ENCODE data around the gene TMEM186. TPM values are rescaled to one million over a fixed set of nuclear protein-coding genes. Genes with fewer than 3 reads are reported as not detected.

TMEM186 gene
- total RNA-seq, 4 donors from 2014 or later = 7.5 to 11.2 (median 10.8) TPM

GRCh38 chr16:8773537-8773936 is 23.9 kb downstream of the TMEM186 start:
- TF ChIP-seq CTCF (IDR thresholded peaks at IDR 0.05) (no peak), POLR2A (IDR thresholded peaks at IDR 0.05) (no peak)
- intact Hi-C loops (cut with DNase I; ENCODE audit: low total_unique reads) = no loop called here
- H3K4me3 ChIP-seq (ENCODE audit: low read depth, poor library complexity, severe bottlenecking) = no peak overlapping the region
- DNase-seq (ENCODE audit: low spot score in 2 of 2) = no peak
- WGBS, 2 donors = 71 to 77% methylated on average over 3 of the region's 3 CpGs

GRCh38 chr16:8768692-8769091 is 28.7 kb downstream of the TMEM186 start:
- TF ChIP-seq CTCF (IDR thresholded peaks at IDR 0.05) (no peak), POLR2A (IDR thresholded peaks at IDR 0.05) (no peak)
- intact Hi-C loops (cut with DNase I; ENCODE audit: low total_unique reads) = no loop called here
- H3K4me3 ChIP-seq (ENCODE audit: low read depth, poor library complexity, severe bottlenecking) = no peak overlapping the region
- 84 to 86% methylated on average over 12 of the region's 12 CpGs for WGBS, 2 donors
- DNase-seq (ENCODE audit: low spot score in 2 of 2) = no peak

GRCh38 chr16:8768283-8768682 is 29.2 kb downstream of the TMEM186 start:
- 85 to 89% methylated on average over 12 of the region's 12 CpGs for WGBS, 2 donors
- intact Hi-C loops (cut with DNase I; ENCODE audit: low total_unique reads) = no loop called here
- DNase-seq (ENCODE audit: low spot score in 2 of 2) = no peak
- no peak overlapping the region for H3K4me3 ChIP-seq (ENCODE audit: low read depth, poor library complexity, severe bottlenecking)
- TF ChIP-seq CTCF (IDR thresholded peaks at IDR 0.05) (no peak), POLR2A (IDR thresholded peaks at IDR 0.05) (no peak)

- WGBS, 2 donors = 88 to 99% methylated on average over 6 to 8 of the region's 8 CpGs
- intact Hi-C loops (cut with DNase I; ENCODE audit: low total_unique reads) = no loop called here
- no peak for DNase-seq (ENCODE audit: low spot score in 2 of 2)
- TF ChIP-seq POLR2A (IDR thresholded peaks at IDR 0.05) (no peak), CTCF (IDR thresholded peaks at IDR 0.05) (no peak)
- no peak overlapping the region for H3K4me3 ChIP-seq (ENCODE audit: low read depth, poor library complexity, severe bottlenecking)
Measured at GRCh38 chr16:8767176-8767575, 30.3 kb downstream of the TMEM186 start.

- intact Hi-C loops (cut with DNase I; ENCODE audit: low total_unique reads) = no loop called here
- TF ChIP-seq POLR2A (IDR thresholded peaks at IDR 0.05) = no peak
- TF ChIP-seq CTCF (IDR thresholded peaks at IDR 0.05) = no peak
- WGBS, 2 donors = 89 to 91% methylated on average over 18 of the region's 18 CpGs
- DNase-seq (ENCODE audit: low spot score in 2 of 2) = no peak
- no peak overlapping the region for H3K4me3 ChIP-seq (ENCODE audit: low read depth, poor library complexity, severe bottlenecking)
Measured at GRCh38 chr16:8764525-8765250, 32.8 kb downstream of the TMEM186 start.

- H3K4me3 ChIP-seq (ENCODE audit: low read depth, poor library complexity, severe bottlenecking) = no peak overlapping the region
- TF ChIP-seq CTCF (IDR thresholded peaks at IDR 0.05) (no peak), POLR2A (IDR thresholded peaks at IDR 0.05) (no peak)
- DNase-seq (ENCODE audit: low spot score in 2 of 2) = no peak
- intact Hi-C loops (cut with DNase I; ENCODE audit: low total_unique reads) = no loop called here
- 68 to 76% methylated on average over 10 of the region's 10 CpGs for WGBS, 2 donors
Measured at GRCh38 chr16:8763899-8764298, 33.5 kb downstream of the TMEM186 start.

All from lower leg skin (tissue), 4 donors.